ENCODE data around the gene SLC17A3. TPM values are rescaled to one million over a fixed set of nuclear protein-coding genes. Genes with fewer than 3 reads are reported as not detected.

SLC17A3 gene
- polyA plus RNA-seq, 3 donors: 0.66 to 1.2 (median 0.74) TPM

DNA sequence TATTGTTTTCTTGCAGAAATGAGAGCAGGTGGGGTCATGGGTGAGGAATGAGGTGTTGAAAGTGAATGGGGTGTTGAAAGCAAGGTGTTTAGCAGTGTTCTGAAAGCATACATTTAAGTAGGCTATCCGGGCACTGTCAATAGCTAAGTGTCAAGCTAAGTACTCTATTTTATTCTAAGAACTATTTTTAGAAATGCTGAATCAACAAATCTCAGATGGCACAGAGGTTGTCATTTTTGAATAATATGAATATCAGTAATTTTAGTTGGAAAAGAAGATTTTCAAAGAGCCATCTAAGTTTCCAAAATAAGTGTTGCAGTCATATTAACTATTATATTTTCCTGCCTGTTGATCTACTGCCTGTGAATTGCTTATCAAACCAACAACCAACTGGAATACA is 21.7 kb upstream of the SLC17A3 start:
- no peak for DNase-seq (ENCODE audit: extremely low read depth in 1 of 11, low read depth in 9 of 11, low spot score in 4 of 11)

DNA sequence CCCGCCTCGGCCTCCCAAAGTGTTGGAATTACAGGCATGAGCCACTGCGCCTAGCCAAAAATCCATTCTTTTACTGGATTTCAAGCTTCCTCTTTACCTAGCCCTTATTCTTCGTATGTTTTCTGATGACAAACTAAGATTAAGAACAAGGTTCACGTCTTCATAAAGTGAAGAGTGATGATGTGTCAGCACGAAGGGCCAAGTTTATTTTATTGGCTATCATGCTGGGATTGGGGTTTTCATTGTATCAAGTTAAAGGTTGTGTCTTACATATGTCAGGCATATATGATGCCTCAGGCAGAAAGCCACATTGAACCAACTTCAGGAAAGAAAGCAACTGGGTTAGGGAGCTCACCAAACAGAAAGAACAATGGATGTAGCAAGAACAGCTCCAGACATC is 19.7 kb upstream of the SLC17A3 start:
- DNase-seq (ENCODE audit: extremely low read depth in 1 of 11, low read depth in 9 of 11, low spot score in 4 of 11): no peak

GRCh38 chr6:25892877-25893276 is 18.8 kb upstream of the SLC17A3 start:
- DNase-seq (ENCODE audit: extremely low read depth in 1 of 11, low read depth in 9 of 11, low spot score in 4 of 11): no peak

- peak in 10 of 11 donors; percentile 24 to 67 (median 36) for DNase-seq (ENCODE audit: extremely low read depth in 1 of 11, low read depth in 9 of 11, low spot score in 4 of 11)
These were observed 16.1 kb upstream of the SLC17A3 start for GRCh38 chr6:25889877-25890853.

DNA sequence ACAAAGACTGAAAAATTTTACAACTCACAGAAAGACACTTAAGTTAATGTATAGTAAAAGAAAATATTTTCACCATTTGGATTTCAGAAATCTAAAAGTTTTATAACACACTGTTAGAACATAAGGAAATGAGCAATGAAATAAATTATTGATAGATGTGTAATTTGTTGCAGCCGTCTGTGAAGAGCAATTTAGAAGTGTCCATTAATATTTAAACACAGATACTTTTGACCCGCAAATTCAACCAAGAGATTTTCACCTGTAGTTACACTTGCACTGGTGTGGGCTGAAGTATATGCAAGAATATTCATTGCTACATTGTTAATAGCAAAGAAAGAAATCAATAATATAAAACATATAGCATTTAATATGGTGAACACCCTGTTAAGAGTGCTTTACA is 14.6 kb upstream of the SLC17A3 start:
- no peak for DNase-seq (ENCODE audit: extremely low read depth in 1 of 11, low read depth in 9 of 11, low spot score in 4 of 11)

DNA sequence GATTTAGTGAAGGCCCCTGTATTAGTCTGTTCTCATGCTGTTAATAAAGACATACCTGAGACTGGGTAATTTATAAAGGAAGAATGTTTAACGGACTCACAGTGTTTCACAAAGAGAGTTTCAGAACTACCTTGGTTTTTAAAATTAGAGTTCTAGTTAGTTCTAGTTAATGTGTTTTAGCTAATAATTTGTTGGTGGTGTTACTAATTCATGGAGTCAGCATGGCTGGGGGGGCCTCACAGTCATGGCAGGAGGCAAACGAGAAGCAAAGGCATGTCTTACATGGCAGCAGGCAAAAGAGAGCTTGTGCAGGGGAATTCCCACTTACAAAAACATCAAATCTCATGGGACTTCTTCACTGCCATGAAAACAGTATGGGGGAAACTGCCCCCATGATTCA is 12.0 kb upstream of the SLC17A3 start:
- no peak for DNase-seq (ENCODE audit: extremely low read depth in 1 of 11, low read depth in 9 of 11, low spot score in 4 of 11)

- no peak for DNase-seq (ENCODE audit: extremely low read depth in 1 of 11, low read depth in 9 of 11, low spot score in 4 of 11)
These were observed 9.9 kb upstream of the SLC17A3 start for GRCh38 chr6:25883991-25884390.

DNA sequence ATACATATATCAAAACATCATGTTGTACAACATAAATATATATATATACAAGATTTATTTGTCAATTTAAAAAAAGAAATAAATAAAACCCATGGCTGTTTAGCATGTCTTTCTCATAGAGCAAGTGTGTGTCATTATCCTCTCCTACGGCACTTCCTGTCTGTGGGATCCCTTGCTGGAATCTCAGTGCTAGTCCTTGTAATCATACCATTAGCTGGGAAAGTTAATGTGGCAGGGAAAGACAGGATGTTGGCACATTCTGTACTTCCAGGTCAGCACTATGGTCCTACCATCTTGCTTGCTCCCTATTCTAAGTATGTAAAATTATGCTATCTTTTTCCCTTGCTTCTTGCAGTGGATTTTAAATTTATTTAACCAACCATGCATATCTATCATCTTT is 9.5 kb upstream of the SLC17A3 start:
- no peak for DNase-seq (ENCODE audit: extremely low read depth in 1 of 11, low read depth in 9 of 11, low spot score in 4 of 11)

GRCh38 chr6:25882051-25882496 is 8.0 kb upstream of the SLC17A3 start:
- no peak for DNase-seq (ENCODE audit: extremely low read depth in 1 of 11, low read depth in 9 of 11, low spot score in 4 of 11)

DNA sequence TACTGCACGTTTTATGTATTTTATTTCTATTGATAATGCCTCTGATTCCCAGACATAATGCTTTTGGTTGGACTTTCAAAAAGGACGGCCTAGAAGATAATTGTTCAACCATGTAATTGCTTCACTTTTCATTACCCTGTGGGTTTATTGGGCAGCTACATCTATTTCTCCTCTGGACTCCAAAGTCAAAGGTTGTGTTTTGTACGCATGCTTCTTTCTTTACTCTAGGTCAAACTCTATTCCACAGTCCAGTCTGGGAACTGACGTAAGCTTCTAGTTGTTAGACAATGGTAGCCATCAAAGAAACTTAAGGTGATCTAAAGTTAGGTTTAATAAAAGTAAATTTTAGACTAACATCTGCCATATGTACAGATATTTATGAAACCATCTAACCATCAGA is 6.6 kb upstream of the SLC17A3 start:
- no peak for DNase-seq (ENCODE audit: extremely low read depth in 1 of 11, low read depth in 9 of 11, low spot score in 4 of 11)

DNA sequence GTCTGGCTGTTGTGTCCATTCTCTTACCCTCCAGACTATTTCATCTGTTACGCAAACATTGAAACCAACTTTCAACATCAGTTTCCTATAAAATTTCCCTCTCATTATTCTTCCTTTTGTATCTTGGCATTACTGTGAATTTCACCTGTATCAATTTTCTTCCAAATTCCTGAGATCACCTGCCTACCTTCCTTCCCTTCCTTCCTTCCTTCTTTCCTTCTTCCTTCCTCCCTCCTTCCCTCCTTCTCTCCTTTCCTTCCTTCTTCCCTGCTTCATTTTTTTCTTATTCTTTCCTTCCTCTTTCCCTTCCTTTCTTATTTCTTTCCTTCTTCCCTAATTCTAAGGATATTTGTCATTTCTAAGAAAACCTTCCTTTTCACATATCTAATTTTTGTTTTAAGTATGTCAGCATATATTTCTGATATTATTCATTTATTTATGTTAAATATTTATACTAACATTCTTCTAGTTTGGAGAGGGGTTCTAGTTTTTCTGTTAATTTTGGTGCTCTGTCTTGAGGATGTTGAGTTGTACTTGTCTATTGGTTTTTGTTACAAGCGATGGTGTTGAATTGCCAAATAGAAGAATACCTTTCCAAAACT is 4.8 kb upstream of the SLC17A3 start:
- DNase-seq (ENCODE audit: extremely low read depth in 1 of 11, low read depth in 9 of 11, low spot score in 4 of 11): no peak

DNA sequence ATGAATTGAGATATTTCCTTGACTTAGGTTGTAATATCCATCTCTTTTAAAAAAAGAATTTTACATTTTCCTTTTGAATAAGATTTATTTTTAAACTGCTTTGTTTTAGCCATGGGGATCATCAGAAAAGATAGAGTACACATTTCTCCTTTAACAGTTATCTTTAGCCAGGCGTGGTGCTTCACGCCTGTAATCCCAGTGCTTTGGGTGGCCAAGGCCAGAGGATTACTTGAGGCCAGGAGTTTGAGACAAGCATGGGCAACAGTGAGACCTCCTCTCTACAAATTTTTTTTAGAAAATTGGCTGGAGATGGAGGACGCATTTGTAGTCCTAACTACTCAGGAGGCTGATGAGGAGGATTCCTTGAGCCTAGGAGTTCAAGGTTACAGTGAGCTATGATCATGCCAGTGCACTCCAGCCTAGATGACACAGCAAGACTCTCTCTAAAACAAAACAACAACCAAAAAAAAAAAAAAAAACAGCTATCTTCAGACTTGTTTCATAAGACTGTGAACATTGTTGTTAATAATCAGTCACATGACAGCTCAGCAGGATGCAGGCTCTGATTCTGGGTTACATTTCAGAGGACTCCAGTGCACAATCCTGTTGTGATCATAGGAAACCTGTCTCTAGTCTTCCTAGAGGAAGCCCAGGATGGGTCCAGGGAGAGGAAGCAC is 2.0 kb upstream of the SLC17A3 start:
- no peak for DNase-seq (ENCODE audit: extremely low read depth in 1 of 11, low read depth in 9 of 11, low spot score in 4 of 11)

- DNase-seq (ENCODE audit: extremely low read depth in 1 of 11, low read depth in 9 of 11, low spot score in 4 of 11): no peak
These were observed 1.5 kb upstream of the SLC17A3 start for GRCh38 chr6:25875563-25875905.

GRCh38 chr6:25874822-25875562 is 949 bp upstream of the SLC17A3 start:
- no peak for DNase-seq (ENCODE audit: extremely low read depth in 1 of 11, low read depth in 9 of 11, low spot score in 4 of 11)

- DNase-seq (ENCODE audit: extremely low read depth in 1 of 11, low read depth in 9 of 11, low spot score in 4 of 11): no peak
These were observed 1.2 kb downstream of the SLC17A3 start for GRCh38 chr6:25872814-25873213.

- DNase-seq (ENCODE audit: extremely low read depth in 1 of 11, low read depth in 9 of 11, low spot score in 4 of 11): no peak
These were observed 4.2 kb downstream of the SLC17A3 start for GRCh38 chr6:25869840-25870239.

DNA sequence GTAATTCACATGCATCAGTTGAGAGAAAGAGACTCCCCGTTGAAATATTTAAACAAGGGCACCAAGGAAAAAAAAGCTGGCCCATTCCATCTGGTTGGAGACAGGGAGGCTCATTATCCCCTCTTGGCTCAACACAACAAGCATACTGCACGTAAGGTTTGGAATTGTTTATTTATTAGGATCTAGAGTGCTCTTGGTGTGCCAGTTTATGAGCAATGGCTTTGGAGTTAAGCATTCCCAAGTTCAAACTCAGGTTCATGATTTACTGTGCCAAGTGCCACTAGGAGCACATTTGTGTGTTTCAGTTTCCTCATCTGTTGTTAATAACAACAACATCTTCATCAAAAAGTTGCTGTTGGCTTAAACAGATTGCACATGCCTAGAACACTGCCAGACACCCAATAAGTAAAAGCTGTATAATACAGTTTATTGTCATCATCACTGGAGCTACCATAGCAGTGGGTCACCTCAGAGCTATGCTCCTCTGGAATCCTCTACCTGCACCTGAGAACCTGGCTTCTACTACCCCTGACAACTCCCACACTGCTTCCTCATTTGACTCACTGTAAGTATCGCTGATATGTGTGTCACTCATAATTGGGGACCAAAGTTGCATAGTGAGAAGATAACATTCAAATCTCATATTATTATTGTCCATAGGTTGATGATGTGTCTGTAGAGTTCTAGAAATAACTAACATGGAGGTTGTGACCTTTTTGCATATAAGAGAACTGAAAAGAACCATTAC is 5.4 kb downstream of the SLC17A3 start:
- no peak for DNase-seq (ENCODE audit: extremely low read depth in 1 of 11, low read depth in 9 of 11, low spot score in 4 of 11)

- no peak for DNase-seq (ENCODE audit: extremely low read depth in 1 of 11, low read depth in 9 of 11, low spot score in 4 of 11)
These were observed 8.0 kb downstream of the SLC17A3 start for GRCh38 chr6:25866011-25866410.

GRCh38 chr6:25863360-25863759 is 10.7 kb downstream of the SLC17A3 start:
- DNase-seq (ENCODE audit: extremely low read depth in 1 of 11, low read depth in 9 of 11, low spot score in 4 of 11): no peak
